Thyroid gland (tissue), 4 donors: Measurements from ENCODE around the gene ADAMTS16.

Source experiments
- POLR2A ChIP-seq, 2 donors: fragments of 450-650 bp; IDR thresholded peaks; one replicate each; pipeline ENCODE4 v1.6.1; 2017; ENCODE audit warnings: antibody characterized with exemption in 2 of 2, mild to moderate bottlenecking in 2 of 2, moderate library complexity in 1 of 2
- TF ChIP-seq, protein P1 (sequence below), 6 experiments: fragments of 200-600 bp in 3 of 6; fragments of 450-650 bp in 3 of 6; sonication (generic) in 3 of 6; IDR thresholded peaks; one replicate each; pipeline ENCODE4 v1.5.1; 2016 to 2019; ENCODE audit warnings: antibody characterized with exemption in 6 of 6, mild to moderate bottlenecking in 2 of 6, inconsistent platforms in 1 of 6, moderate library complexity in 1 of 6

DNA sequence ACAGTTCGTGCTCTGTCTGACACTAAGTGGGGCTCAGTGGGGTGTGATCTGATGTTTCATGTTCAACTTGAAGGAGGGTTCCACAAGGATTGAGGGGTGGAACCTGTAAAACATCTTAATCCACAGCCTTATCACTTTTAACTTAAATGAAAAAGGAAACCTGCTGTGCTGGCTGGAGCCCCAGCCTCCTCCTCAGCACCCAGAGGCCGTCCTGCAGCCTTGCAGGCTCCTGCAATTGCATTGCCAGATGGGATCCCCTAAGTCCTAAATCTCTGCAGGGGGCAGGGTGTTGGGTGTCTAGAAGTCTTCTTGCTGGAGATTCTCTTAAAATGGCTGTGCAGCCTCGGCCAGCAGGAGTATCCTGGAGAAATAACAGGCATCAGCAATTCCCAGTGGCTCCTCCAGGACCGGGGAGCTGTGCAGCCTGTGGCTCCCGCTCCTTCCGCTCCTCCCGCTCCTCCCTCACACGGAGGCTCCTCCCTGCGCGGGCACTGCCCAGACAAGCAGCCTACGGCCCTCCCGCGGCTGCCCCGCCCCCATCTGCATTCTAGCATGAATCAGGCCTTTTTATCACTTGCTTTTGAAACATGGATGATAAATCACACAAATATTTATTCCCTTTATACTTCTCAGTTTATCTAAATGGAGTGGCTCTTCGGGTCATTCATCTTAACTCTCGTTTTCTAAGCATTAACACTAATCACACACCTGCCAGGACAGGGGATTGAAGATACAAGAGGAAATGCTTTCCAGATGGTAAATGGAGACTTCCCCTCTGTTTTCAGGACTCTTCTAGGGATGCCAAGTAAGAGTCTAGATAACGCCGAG lies 131.0 kb downstream of the ADAMTS16 start:
- TF ChIP-seq, protein P1, sequence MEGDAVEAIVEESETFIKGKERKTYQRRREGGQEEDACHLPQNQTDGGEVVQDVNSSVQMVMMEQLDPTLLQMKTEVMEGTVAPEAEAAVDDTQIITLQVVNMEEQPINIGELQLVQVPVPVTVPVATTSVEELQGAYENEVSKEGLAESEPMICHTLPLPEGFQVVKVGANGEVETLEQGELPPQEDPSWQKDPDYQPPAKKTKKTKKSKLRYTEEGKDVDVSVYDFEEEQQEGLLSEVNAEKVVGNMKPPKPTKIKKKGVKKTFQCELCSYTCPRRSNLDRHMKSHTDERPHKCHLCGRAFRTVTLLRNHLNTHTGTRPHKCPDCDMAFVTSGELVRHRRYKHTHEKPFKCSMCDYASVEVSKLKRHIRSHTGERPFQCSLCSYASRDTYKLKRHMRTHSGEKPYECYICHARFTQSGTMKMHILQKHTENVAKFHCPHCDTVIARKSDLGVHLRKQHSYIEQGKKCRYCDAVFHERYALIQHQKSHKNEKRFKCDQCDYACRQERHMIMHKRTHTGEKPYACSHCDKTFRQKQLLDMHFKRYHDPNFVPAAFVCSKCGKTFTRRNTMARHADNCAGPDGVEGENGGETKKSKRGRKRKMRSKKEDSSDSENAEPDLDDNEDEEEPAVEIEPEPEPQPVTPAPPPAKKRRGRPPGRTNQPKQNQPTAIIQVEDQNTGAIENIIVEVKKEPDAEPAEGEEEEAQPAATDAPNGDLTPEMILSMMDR (IDR thresholded peaks at IDR 0.05), result no peak
- TF ChIP-seq POLR2A (IDR thresholded peaks at IDR 0.05), result no peak
